HG02571 (cell line): ENCODE data around the gene ATP5MK.
"Not testable (repeated sequence)": the region's sequence is repeated elsewhere in the genome, so short reads cannot be mapped to it uniquely, and the experiment has no call there.

ENCODE experiments used
- ATAC-seq: cut with Tn5 transposase; IDR thresholded peaks from one replicate; pipeline ENCODE4 v1.9.1; 2021; ENCODE audit warnings: mild to moderate bottlenecking, moderate library complexity; ENCODE audit not compliant: unreplicated experiment

Gene ATP5MK, protein sequence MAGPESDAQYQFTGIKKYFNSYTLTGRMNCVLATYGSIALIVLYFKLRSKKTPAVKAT

DNA sequence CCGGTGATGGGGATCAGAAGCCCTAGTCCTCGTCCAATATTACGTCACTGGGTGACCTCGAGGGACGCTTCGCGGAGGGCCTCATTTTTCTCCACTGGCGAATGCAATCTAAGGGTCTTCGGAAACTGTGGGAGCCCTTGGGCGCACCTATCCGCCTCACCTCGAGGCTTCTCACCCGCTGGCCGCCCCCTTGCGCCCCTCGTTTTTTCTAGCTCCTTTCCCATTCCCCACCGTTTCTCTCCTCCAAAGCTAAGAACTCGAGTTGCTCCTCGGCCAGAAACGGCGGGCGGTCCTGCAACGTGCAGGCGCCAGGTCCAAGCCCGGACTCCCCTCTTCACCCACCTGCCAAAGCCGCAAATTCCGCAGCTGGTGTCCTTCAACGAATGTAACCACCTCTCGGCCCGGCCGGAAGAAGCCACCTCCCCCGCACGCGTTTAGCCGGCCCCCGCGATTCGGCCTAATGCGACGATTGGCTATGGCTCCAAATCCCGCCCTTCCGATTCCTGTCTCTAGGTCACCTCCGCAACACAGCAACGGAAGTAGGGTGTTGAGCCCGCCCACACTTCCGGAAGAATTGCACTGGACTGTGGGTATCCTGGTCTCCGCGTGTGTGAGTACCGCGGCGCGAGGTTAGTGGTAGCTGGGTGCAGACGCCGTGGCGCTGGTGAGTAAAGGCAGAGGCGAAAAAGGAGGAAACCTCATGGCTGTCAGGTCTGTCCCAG lies at the start of gene ATP5MK, which contains the start of gene PDCD11:
Gene ATP5MK (minus strand): TSS at position 409 of the 722 bp plus-strand sequence. CDS start 4,018 bp downstream, outside the sequence.
Gene PDCD11 (plus strand): TSS at position 560 of the 722 bp plus-strand sequence. CDS start 1,801 bp downstream, outside the sequence.
- peak; percentile 98 for ATAC-seq

DNA sequence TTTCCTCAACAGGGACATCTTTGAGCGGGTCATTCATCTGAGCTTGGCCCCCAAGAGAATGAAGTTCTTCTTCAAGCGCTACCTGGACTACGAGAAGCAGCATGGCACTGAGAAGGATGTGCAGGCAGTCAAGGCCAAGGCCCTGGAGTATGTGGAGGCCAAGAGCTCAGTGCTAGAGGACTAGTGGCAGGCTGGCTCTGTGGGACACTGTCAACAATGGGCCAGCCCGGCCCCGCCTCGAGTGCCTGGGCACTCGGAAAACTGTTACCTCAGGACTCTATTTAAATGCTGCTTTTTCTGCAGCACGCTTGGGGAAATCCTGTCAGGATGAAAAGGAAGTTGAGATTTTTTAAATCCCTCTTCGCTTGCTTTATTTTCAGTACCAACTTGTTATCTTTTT lies 49.1 kb upstream of the ATP5MK start:
- ATAC-seq, result no peak

DNA sequence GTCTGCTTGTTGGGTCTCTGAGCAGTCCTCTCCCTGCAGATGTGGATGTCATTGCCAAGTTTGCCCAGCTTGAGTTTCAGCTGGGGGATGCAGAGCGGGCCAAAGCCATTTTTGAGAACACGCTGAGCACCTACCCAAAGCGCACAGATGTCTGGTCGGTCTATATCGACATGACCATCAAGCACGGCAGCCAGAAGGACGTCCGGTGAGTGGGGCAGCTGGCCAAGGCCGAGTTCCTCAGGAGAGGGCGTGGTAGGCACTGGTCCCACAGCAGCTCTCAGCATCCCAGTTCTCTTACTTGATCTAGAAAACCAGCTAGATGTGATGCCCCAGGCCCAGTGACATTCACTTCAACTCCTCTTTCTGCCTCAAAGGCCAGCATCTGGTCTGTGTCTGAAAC lies 48.2 kb upstream of the ATP5MK start:
- ATAC-seq, result no peak

DNA sequence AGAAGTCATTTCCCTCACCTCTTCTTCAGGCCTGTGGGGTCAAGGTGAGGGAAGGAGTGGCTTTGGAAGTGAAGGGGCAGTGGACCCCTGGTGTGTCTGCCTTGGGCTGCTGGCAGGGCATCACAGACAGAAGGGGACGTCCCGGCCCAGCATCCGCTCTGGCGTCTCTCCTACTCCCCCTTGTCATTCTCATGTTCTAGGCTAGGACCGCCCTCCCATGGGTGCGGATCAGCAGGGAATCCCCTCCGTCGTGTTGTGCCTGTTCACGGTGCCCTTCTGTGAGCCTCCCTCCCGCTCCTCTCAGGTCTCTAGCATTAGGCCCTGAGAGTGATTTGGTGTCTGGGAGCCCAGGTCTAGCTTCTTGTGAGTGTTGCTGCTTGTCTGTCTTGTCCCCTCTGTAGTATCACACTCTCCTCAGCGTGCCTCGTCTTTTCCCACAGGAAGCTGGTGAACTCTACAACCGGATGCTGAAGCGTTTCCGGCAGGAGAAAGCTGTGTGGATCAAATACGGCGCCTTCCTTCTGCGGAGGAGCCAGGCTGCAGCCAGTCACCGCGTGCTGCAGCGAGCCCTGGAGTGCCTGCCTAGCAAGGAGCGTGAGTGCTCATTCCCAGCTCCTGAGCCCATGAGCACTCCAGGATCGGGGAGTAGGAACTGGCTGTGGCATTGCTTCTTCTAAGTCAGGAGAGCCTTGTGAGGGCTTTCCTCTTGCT lies 47.4 kb upstream of the ATP5MK start:
- ATAC-seq, result no peak

DNA sequence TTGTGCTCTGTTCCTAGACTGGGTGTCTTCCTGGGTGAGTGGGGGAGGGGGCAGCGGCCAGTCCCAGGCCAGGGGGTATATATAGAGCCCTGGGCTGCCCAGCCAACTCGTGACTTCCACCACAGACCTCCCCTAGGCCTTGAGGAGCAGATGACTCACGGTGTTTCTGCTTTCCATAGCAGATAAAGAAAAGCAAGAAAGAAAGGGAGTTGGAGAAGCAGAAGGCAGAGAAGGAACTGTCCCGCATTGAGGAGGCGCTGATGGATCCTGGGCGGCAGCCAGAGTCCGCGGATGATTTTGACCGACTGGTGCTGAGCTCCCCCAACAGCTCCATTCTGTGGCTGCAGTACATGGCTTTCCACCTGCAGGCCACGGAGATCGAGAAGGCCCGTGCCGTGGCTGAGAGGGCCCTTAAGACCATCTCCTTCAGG lies 45.8 kb upstream of the ATP5MK start:
- ATAC-seq, result no peak

DNA sequence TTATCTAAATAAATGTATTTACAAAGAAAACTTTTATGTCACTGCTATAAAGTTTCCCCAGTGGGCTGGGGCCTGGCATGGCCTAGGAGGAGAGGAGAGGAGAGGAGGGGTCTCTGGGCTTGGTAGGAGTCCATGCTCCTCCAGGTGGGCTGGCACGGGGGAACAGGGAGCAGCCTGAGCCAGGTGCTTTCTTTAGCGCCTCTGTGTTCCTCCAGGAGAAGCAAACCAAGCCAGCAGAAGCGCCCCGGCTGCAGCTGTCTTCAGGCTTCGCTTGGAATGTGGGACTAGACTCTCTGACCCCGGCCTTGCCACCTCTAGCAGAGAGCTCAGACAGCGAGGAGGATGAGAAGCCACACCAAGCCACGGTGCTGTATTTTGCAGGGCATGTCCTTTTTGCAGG lies 45.3 kb upstream of the ATP5MK start:
- no peak for ATAC-seq

DNA sequence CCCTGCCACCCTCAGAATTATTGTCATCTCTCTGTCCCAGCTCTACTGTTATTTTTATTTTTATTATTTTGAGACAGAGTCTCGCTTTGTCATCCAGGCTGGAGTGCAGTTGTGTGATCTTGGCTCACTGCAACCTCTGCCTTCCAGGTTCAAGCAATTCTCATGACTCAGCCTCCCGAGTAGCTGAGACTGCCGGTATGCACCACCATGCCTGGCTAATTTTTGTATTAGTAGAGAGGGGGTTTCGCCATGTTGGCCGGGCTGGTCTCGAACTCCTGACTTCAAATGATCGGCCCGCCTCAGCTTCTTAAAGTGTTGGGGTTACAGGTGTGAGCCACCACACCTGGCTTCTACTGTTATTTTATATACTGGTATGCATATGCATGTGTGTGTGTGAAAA lies 44.9 kb upstream of the ATP5MK start:
- ATAC-seq, result no peak

DNA sequence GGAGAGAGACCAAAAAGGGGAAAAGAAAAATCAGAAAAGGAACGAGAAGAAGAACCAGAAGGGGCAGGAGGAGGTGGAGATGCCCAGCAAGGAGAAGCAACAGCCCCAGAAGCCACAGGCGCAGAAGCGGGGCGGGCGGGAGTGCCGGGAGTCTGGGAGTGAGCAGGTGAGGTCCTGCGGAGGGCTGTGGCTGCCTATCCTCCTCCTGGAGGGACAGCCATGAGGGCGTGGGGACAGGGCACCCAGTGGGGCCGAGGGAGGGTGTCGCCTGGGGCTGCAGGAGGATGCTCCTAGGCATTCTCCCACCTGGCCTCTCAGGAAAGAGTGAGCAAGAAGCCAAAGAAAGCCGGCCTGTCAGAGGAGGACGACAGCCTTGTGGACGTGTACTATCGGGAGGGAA lies 44.1 kb upstream of the ATP5MK start:
- ATAC-seq, result no peak

DNA sequence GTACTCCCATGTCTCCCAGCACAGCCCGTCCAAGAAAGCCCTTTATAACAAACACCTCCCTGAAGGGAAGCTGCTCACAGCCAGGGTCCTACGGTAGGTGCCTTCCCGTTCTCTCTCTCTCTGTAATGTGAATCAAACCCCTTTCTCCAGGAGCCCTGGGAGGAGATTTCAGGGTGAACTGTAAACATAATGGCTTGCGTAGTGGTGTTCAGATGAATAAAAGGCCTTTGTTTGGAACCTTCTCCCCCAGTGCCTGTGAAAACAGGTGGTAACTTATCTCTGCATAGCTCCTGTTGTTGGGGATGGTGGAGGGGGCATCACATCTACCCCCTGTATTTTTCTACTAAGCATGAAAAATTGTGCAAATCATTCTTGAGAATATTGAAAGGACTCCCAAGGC lies 43.5 kb upstream of the ATP5MK start:
- ATAC-seq, result no peak

DNA sequence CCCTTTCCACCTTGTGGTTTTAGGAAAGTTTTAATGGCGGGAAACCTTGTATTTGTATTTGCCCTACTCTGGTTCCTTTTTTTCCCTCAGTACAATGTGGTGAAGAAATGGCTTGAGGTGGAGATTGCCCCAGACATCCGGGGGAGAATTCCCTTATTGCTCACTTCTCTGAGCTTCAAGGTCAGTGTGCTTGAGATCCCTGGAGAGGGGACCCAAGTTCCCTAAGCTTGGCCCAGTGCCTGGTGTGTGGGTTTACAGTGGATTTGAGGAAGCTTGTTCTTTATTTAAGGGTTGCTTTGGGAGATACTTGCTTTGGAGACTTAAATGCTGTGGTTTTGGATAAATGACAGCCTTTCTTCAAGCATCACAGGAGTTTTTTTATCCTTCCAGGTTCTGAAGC lies 37.6 kb upstream of the ATP5MK start:
- ATAC-seq, result no peak

DNA sequence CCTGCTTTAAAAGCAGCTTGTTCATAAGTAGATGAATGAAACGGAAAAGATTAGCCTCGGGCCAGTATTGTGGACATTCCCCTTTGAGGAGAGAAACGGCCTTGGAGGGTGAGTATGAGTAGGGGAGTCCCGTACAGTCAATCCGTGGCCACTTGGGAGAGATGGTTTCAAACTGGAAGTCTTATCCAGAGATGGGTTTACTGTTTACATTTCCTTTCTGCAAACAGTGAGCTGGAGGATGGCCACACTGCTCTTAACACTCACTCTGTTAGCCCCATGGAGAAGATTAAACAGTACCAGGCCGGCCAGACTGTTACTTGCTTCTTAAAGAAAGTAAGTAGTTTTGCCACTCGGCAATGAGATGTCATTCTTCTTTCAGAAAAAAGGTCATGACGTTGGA lies 35.6 kb upstream of the ATP5MK start:
- ATAC-seq, result no peak

DNA sequence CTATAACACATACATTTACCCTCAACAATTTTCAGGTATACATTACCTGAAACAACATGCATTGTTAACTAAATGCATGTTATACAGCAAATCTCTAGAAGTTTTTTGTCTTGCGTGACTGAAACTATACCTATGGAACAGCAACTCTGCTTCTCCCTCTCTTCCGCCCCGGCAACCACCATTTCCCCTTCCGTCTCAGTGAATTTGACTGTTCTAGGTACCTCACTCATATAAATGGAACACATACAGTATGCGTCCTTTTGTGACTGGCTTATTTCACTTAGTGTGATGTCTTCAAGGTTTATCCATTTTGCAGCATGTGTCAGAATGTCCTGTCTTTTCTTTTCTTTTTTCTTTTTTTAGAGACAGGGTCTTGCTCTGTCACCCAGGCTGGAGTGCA lies 33.4 kb upstream of the ATP5MK start:
- no peak for ATAC-seq

DNA sequence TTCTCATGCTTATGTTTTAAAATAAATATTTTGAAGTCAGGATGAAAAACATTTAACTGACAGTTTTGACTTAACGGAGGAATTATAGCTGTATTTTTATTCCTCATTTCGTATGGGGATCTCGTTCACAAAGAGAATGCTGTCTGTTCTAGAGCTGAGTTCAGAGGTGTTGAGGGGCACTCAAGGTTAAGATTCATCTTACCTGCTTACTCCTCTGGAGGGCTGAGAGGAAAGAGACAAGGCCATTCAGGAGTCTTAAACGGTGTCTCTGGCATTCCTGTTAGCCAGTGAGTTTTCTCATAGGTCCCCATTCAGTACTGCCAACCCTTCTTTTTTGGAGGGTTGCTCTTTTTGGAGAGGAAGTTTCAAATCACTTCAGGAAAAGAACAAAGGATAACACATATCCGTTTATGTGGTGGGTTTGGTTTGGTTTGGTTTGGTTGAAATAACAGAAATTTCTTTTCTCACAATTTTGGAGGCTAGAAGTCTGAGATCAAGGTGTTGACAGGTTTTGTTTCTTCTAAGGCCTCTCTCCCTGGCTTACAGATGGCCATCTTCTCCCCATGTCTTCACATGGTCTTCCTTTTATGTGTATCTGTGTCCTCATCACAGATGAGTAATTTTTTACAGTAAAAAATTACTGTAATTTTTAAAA lies 32.8 kb upstream of the ATP5MK start:
- no peak for ATAC-seq

DNA sequence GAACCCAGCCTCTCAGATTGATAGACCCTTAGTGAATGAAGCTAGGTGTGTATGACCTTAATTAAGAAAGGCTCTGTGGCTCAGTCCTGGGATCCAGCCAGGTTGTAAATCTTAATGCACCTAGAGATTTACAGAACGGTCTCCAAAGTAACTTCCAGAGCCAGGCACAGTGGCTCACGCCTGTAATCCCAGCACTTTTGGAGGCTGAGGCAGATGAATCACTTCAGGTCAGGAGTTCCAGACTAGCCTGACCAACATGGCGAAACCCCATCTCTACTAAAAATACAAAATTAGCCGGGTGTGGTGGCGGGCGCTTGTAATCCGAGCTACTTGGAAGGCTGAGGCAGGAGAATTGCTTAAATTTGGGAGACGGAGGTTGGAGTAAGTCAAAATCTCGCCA lies 31.6 kb upstream of the ATP5MK start:
- ATAC-seq, result no peak

DNA sequence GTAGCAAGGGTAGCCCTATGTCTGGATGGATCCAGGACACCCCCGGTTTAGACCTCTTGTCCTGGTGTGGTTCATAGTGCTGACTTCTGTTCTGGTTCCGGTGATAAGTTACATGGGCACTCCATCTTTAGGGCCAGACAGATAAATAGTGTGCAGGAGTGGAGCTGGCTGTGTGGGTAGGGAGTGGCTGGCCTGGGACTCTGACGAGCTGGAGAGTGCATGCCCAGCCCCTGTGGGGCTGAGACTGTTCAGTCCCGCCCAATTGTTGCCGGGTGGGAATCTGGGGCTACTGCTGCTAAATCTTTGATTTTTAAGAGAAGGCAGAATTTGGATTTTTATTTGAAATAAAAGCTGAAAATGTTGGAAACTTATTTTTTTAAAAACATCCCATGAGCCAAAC lies 27.5 kb upstream of the ATP5MK start:
- no peak for ATAC-seq

DNA sequence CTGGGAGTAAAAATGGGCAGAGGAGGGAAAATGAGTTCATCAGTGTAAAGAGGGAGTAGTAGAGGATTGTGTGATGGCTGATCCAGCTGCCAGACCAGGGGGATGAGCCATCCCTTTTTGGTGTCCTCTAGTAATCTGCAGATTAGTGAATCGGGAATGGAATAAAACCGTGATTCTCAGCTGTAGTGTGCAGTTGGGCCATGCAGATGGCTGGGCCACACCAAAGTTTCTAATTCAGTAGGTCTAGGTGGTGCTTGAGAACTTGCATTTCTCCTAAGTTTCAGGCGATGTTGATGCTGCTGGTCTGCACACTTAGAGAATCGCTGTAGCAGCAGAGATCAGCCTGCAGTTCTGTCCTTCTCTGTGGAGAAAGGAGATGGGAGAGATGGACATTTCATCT lies 22.8 kb upstream of the ATP5MK start:
- no peak for ATAC-seq

DNA sequence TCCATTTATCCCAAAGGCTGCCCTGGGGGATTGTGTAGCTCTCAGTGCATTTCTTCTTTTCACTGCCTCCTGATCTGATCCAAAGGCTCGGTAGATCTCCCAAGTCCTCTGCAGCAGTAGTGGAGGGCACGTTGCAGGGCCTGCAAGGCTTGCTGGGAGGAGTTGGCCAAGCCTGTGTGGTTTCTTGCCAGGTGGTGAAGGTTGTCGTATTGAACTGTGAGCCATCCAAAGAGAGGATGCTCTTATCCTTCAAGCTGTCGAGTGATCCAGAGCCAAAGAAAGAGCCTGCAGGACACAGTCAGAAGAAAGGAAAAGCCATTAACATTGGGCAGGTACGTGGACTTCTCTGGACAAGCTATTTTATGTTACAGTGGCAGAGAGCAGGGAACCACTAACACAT lies 21.3 kb upstream of the ATP5MK start:
- no peak for ATAC-seq

DNA sequence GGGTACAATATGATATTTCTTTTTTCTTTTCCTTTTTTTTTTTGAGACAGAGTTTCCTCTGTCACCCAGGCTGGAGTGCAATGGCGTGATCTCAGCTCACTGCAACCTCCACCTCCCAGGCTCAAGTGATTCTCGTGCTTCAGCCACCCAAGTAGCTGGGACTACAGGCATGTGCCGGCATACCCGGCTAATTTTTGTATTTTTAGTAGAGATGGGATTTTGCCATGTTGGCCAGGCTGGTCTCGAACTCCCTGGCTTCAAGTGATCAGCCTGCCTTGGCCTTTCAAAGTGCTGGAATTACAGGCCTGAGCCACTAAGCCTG lies 20.8 kb upstream of the ATP5MK start:
- ATAC-seq, result not testable (repeated sequence)

DNA sequence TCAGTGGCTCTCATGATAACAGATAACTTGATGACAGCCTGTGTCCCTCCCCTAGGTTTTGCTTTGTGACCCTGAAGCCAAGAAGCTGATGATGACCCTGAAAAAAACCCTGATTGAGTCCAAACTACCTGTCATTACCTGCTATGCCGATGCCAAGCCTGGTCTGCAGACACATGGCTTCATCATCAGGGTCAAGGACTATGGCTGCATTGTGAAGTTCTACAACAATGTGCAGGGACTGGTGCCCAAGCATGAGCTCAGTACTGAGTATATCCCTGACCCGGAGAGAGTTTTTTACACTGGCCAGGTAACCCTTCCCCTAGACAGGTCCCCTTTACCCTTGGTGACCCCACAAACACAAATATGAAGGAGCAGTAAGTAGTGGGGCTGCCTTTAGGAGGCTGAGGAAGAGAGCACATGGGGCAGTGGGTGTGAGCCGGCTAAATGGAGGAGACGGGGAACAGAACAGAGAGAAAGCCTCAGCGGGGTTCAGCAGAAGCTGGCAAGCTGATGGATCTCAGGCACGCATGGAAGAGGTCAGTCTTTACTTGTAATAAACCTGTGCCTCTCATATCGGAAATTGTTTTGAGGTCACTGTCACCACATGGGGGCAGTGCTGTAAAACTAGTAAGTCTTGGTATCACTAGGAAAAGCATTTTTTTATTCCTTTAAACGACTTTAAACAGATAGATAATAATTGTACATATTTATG lies 20.3 kb upstream of the ATP5MK start:
- ATAC-seq, result no peak

DNA sequence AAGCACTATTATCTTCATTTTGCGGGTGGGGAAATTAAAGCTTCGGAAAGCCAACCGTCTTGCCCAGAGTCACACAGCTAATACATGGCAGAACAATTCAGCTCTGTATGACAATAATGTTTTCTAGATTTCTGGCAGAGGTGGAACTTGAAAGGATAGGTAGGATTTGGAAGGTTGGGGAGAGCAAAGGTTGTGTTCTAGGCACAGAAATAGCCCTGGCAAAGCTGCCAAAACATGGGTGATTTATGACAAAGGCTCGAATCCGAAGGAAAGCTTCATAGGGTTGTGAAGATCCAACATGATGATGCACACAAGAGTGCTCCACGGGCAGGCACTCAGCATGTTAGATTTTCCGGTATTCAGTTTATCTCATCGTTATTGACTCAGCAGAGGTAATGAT lies 19.3 kb upstream of the ATP5MK start:
- ATAC-seq, result no peak

DNA sequence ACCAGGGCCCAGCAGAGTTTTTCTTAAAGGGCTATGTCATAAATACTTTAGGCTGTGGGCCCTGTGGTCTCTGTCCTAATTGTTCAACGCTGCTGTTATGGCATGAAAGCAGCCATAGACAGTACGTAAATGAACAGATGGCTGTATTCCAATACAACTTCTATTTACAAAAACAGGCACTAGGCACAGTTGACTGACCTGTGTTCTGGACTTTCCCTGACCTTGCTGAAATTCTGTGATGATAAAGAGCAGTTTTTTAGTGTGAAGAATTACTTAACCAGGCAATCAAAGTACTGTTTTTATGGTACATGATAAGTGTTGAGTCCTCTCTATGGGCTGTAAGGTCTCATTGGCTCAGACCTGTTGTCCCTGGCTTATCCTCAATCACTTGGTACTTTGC lies 17.3 kb upstream of the ATP5MK start:
- no peak for ATAC-seq
